Urinary bladder (tissue), 4 donors: ENCODE results near the gene G6PD. TPM values are rescaled to one million over a fixed set of nuclear protein-coding genes. Genes with fewer than 3 reads are reported as not detected.
"Not testable (repeated sequence)": the region's sequence is repeated elsewhere in the genome, so short reads cannot be mapped to it uniquely, and the experiment has no call there.

Experiments
- DNase-seq: peaks from one replicate; pipeline ENCODE4 v3.0.0-alpha.2; 2015; ENCODE audit errors: extremely low spot score
- H3K27ac ChIP-seq: one replicate; pipeline ENCODE4 v1.5.1; 2013; ENCODE audit warnings: low read depth, mild to moderate bottlenecking, moderate library complexity
- H3K36me3 ChIP-seq: one replicate; pipeline ENCODE4 v1.6.1; 2013; ENCODE audit warnings: mild to moderate bottlenecking, moderate library complexity; ENCODE audit not compliant: insufficient read depth
- H3K4me1 ChIP-seq: one replicate; pipeline ENCODE4 v1.6.1; 2013; ENCODE audit warnings: mild to moderate bottlenecking, moderate library complexity; ENCODE audit not compliant: insufficient read depth
- H3K4me3 ChIP-seq: one replicate; pipeline ENCODE4 v1.5.1; 2013; ENCODE audit warnings: low read depth, low read length
- WGBS: extraction: QIAGEN DNeasy Blood & Tissue Kit; methylation state at CpG from one replicate; pipeline ENCODE4 v1.1.7; 2013; 5-methylcytosine and 5-hydroxymethylcytosine counted together
- polyA plus RNA-seq: library from polyadenylated mRNA; stranded (reverse); fragments of 200-250 nt; gene quantifications from one replicate; pipeline ENCODE4 v1.2.3, GENCODE V29; 2013
- total RNA-seq: library from RNA; depleted of rRNA; stranded (reverse); fragments of >200 nt; gene quantifications from one replicate; pipeline ENCODE4 v1.2.3, GENCODE V29; 2014
- donor health status: healthy with polysubstance abuse.
- donor health status: healthy.

G6PD gene
- total RNA-seq (12.8 TPM), polyA plus RNA-seq (77.6 TPM)

- peak within 1 kb of the TSS; percentile 51 for H3K4me3 ChIP-seq
- DNase-seq = no peak
- no peaks in the 10 kb centered on the region for H3K36me3 ChIP-seq
- peak within 1 kb of the TSS; percentile 73 for H3K27ac ChIP-seq
- under 1% methylated on average over 88 of the region's 92 CpGs for WGBS
- H3K4me1 ChIP-seq = no peaks in the 10 kb centered on the region
These were observed at the start of gene G6PD for GRCh38 chrX:154546354-154547244. G6PD (minus strand) TSS chrX:154546846; CDS start chrX:154546155, 691 bp downstream.

DNA sequence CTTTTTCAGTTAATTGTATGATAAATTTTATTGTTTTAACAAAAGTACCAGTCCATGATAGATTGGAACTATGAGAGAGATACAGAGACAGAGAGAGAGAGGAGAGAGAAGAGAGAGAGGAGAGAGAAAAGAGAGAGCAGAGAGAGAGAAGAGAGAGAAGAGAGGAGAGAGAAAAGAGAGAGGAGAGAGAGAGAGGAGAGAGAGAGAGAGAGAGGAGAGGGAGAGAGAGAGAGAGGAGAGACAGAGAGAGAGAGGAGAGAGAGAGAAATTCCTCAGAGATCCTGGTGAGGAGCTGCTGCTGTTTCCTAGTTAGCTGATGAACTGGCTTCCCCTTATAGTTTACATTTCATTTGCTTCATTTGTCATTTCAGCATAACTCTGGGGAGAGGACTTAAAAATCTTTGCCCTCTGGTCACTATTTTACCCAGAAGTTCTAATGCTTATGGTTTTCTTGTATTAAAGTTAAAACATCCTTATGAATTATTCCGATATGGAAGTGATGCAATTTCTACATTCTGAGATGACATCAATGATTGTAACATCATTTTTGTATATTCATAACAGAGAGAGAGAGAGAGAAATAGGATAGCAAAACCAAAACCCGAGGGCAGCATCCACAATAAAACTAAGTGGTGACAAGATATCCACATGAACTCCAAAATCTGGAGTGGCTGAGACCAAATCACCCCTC, 49.1 kb upstream of the G6PD start:
- 51% methylated on average over 2 of the region's 2 CpGs for WGBS
- Histone ChIP-seq H3K4me1 (no peaks in the 10 kb centered on the region), H3K27ac (no peak overlapping the region), H3K4me3 (no peak overlapping the region), H3K36me3 (no peaks in the 10 kb centered on the region)
- no peak for DNase-seq

GRCh38 chrX:154594491-154594890, 47.8 kb upstream of the G6PD start:
- DNase-seq = no peak
- Histone ChIP-seq H3K36me3 (no peaks in the 10 kb centered on the region), H3K27ac (no peak overlapping the region), H3K4me3 (no peak overlapping the region), H3K4me1 (no peaks in the 10 kb centered on the region)
- WGBS = 90% methylated on average over 4 of the region's 4 CpGs

- no peak overlapping the region for H3K4me3 ChIP-seq
- no peak overlapping the region for H3K27ac ChIP-seq
- H3K4me1 ChIP-seq = no peaks in the 10 kb centered on the region
- no peak for DNase-seq
- 88% methylated on average over 5 of the region's 5 CpGs for WGBS
- H3K36me3 ChIP-seq = no peaks in the 10 kb centered on the region
These were observed 46.6 kb upstream of the G6PD start for GRCh38 chrX:154593201-154593600.

GRCh38 chrX:154592505-154592904, 45.9 kb upstream of the G6PD start:
- Histone ChIP-seq H3K27ac (no peak overlapping the region), H3K36me3 (no peaks in the 10 kb centered on the region), H3K4me1 (no peaks in the 10 kb centered on the region), H3K4me3 (no peak overlapping the region)
- no peak for DNase-seq
- 91% methylated on average over 5 of the region's 5 CpGs for WGBS

DNA sequence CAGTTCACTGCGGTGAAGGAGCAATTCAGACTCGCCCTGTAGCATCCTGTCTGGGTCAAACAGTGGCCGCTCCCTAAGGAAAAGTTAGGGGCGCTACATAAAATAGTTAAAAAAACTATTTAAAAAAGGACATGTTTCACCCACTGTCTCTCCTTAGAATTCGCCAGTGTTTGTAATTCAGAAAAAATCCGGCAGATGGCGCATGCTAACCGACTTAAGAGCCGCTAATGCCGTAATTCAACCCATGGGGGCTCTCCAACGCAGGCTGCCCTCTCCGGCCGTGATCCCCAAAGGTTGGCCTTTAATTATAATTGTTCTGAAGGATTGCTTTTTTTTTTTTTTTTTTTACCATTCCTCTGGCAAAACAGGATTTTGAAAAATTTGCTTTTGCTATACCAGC, 43.8 kb upstream of the G6PD start:
- not testable (repeated sequence) for DNase-seq, H3K4me3 ChIP-seq, H3K27ac ChIP-seq, H3K36me3 ChIP-seq, H3K4me1 ChIP-seq
- WGBS = no CpG with 5 or more reads among the region's 13 CpGs

DNA sequence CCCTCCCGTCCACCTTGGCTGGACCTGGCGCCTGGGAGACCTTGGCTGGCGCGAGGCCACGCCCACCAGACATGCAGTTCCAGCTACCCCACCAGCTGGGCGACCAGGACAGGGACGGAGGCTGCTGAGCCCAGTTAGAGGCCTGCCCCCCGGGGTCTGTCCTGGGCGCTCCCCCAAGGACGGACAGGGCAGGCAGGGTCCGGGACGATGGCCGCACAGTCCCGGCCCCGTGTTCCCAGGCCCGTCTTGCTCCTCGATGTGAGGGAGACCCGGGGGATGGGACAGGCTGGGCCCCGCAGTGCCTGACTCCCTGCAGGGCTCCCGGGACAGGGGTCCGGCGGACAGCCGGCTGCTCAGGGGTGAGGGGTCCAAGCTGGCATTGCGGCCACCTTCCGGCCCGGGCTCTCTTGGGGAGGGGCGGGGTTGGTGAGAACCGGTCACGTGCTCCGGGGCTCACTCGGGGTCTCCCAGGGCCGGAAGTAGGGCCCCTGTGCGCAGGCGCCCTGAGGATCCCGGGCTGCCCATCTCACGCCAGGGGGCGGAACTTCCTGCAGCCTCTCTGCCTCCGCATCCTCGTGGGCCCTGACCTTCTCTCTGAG, 38.0 kb upstream of the G6PD start, which contains the start of gene CTAG1A:
Gene CTAG1A, plus strand, starts transcription at position 549 of the 599 bp plus-strand sequence. CDS start 74 bp downstream, outside the sequence.
- no CpG with 5 or more reads among the region's 39 CpGs for WGBS
- not testable (repeated sequence) for H3K36me3 ChIP-seq, DNase-seq, H3K27ac ChIP-seq, H3K4me1 ChIP-seq, H3K4me3 ChIP-seq

GRCh38 chrX:154582994-154583393, 36.3 kb upstream of the G6PD start:
- H3K27ac ChIP-seq, DNase-seq, H3K36me3 ChIP-seq, H3K4me3 ChIP-seq, H3K4me1 ChIP-seq: not testable (repeated sequence)
- WGBS = no CpG with 5 or more reads among the region's 8 CpGs

- H3K36me3 ChIP-seq, H3K4me3 ChIP-seq, H3K4me1 ChIP-seq, H3K27ac ChIP-seq, DNase-seq: not testable (repeated sequence)
- WGBS = no CpG with 5 or more reads among the region's 5 CpGs
These were observed 28.4 kb upstream of the G6PD start for GRCh38 chrX:154575076-154575475.

DNA sequence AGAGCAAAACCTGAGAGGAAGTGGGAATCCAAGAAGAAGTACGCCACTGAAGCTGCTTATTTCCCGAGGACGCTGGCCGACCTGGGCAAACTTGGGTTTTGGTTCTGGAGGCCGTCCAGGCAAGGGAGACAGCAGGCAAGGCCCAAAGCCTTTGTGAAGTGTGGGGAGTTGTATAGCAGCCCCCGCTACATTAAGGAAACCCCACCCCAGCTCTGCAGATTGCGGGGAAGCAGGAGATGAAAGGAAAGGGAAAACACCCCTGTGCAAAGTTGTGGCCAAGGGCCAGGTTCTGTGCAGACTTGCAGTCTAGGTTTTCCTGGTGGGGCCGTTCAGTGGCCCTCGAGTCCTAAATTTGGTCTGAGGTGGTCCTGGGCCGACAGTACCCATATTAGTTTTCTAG, 26.4 kb upstream of the G6PD start:
- not testable (repeated sequence) for H3K36me3 ChIP-seq, DNase-seq, H3K27ac ChIP-seq, H3K4me3 ChIP-seq, H3K4me1 ChIP-seq
- no CpG with 5 or more reads among the region's 10 CpGs for WGBS

DNA sequence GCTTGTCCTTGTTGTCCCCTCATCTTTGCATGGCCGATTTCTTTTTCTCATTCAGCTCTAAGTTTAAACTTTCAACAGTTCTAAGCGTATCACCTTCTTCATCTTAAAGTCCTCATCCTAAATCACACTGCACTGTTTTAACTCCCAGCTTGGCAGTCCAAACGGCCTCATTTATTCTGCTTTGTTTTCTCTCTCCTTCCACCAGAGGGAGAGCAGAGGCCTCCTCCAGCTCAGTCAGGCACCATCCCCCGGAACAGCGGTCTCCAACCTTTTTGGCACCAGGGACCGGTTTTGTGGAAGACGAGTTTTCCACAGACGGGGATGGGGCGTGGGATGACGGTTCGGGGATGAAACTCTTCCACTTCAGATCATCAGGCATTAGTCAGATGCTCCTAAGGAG, 23.7 kb upstream of the G6PD start:
- no CpG with 5 or more reads among the region's 11 CpGs for WGBS

GRCh38 chrX:154562295-154562694, 15.6 kb upstream of the G6PD start:
- H3K4me3 ChIP-seq, DNase-seq, H3K4me1 ChIP-seq, H3K27ac ChIP-seq, H3K36me3 ChIP-seq: not testable (repeated sequence)
- no CpG with 5 or more reads among the region's 10 CpGs for WGBS

More for the DNA sequence above, 23.7 kb upstream of the G6PD start:
- H3K27ac ChIP-seq, DNase-seq, H3K36me3 ChIP-seq, H3K4me3 ChIP-seq, H3K4me1 ChIP-seq: not testable (repeated sequence)

DNA sequence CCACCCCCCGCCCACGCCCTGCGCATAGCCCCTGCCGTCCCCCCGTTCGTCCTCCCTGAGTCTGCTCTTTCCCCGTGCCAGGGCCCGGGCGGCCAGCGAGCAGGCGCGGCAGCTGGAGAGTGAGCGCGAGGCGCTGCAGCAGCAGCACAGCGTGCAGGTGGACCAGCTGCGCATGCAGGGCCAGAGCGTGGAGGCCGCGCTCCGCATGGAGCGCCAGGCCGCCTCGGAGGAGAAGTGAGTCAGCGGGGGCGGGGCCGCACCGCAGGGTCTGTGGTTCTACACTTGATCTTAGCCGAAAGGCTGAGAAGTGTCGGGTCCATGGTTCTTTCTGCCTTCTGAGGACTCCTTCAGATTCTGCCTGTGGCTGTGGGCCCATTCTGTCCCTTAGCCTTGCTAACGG, 13.7 kb upstream of the G6PD start:
- not testable (repeated sequence) for H3K4me1 ChIP-seq, H3K4me3 ChIP-seq, H3K27ac ChIP-seq, DNase-seq, H3K36me3 ChIP-seq
- 66% methylated on average over 12 of the region's 31 CpGs for WGBS
